ENCODE measurements around the gene SKAP1.

DNA sequence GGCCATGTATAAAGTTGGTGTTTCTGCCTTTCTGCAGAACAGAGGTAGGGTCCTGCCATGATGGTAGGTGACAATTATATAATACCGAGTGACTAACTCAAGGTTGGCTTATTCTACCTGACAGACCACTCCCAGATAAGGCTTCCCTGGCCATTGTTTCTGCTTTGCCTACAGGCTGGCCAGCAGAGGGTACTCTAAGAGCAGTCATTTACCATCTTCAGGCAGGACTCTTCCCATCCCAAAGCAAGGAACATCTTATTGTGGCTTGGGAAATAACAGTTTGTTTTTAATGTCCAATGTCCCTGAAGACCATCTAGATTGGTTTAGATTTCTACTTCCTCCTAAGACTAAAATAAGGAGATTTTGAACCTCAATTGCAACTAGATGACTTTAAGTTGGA is 248.4 kb downstream of the SKAP1 start:
- TF ChIP-seq POLR2A (IDR thresholded peaks at IDR 0.05; ENCODE audit: low read length), result no peak
- no peak for TF ChIP-seq GATA1 (IDR thresholded peaks at IDR 0.05; ENCODE audit: low read depth, low read length)

Data from erythroblast (primary cell).